Dermis blood vessel endothelial cell (primary cell): ENCODE results near the gene ACKR3. TPM values are rescaled to one million over a fixed set of nuclear protein-coding genes. Genes with fewer than 3 reads are reported as not detected.
A peak's percentile ranks its signal among the peaks of the same experiment; 100 is the strongest.

Experiments
- DNase-seq: peaks from one replicate; pipeline ENCODE4 v3.0.0; 2010
- total RNA-seq: library from RNA; depleted of rRNA; stranded (reverse); fragments of >200 nt; gene quantifications from 2 replicates; pipeline ENCODE4 v1.2.3, GENCODE V29; 2014

ACKR3 gene
- total RNA-seq = 14.0 and 16.8 TPM in 2 replicates

GRCh38 chr2:236569573-236569973, at the start of gene ACKR3:
ACKR3 (plus strand) TSS chr2:236569825; CDS start chr2:236580466, 10,641 bp downstream.
- peak; percentile 94 for DNase-seq

- DNase-seq = no peak
These were observed 48.1 kb upstream of the ACKR3 start for GRCh38 chr2:236521556-236521955.

- DNase-seq = no peak
These were observed 46.4 kb upstream of the ACKR3 start for GRCh38 chr2:236523249-236523648.

- no peak for DNase-seq
These were observed 44.1 kb upstream of the ACKR3 start for GRCh38 chr2:236525411-236525997.

- DNase-seq = no peak
These were observed 43.0 kb upstream of the ACKR3 start for GRCh38 chr2:236526455-236527158.

- DNase-seq = no peak
These were observed 42.4 kb upstream of the ACKR3 start for GRCh38 chr2:236527159-236527630.

GRCh38 chr2:236529606-236530005, 40.0 kb upstream of the ACKR3 start:
- DNase-seq = no peak

- DNase-seq = no peak
These were observed 39.1 kb upstream of the ACKR3 start for GRCh38 chr2:236530512-236530911.

GRCh38 chr2:236531195-236531594, 38.4 kb upstream of the ACKR3 start:
- no peak for DNase-seq

- no peak for DNase-seq
These were observed 37.6 kb upstream of the ACKR3 start for GRCh38 chr2:236531996-236532395.

- no peak for DNase-seq
These were observed 36.3 kb upstream of the ACKR3 start for GRCh38 chr2:236533343-236533742.

GRCh38 chr2:236535024-236535423, 34.6 kb upstream of the ACKR3 start:
- DNase-seq = peak; percentile 93

- DNase-seq = no peak
These were observed 32.8 kb upstream of the ACKR3 start for GRCh38 chr2:236536727-236537398.

GRCh38 chr2:236538242-236538641, 31.4 kb upstream of the ACKR3 start:
- no peak for DNase-seq

- DNase-seq = no peak
These were observed 28.5 kb upstream of the ACKR3 start for GRCh38 chr2:236541008-236541562.

GRCh38 chr2:236544362-236544761, 25.3 kb upstream of the ACKR3 start:
- DNase-seq = no peak

GRCh38 chr2:236545248-236545658, 24.4 kb upstream of the ACKR3 start:
- no peak for DNase-seq

GRCh38 chr2:236545814-236546480, 23.7 kb upstream of the ACKR3 start:
- no peak for DNase-seq

- DNase-seq = no peak
These were observed 23.0 kb upstream of the ACKR3 start for GRCh38 chr2:236546561-236547002.

GRCh38 chr2:236547725-236548124, 21.9 kb upstream of the ACKR3 start:
- DNase-seq = no peak

- DNase-seq = no peak
These were observed 21.3 kb upstream of the ACKR3 start for GRCh38 chr2:236548179-236548921.

GRCh38 chr2:236549165-236549564, 20.5 kb upstream of the ACKR3 start:
- no peak for DNase-seq
